Hepatocyte (in vitro differentiated cells): Measurements from ENCODE around the gene APOLD1.

Experiments used
- EZH2 ChIP-seq: fragments of 200-600 bp; sonication (generic); IDR thresholded peaks from 2 replicates; pipeline ENCODE4 v1.6.1; 2016; ENCODE audit warnings: antibody characterized with exemption, mild to moderate bottlenecking, borderline replicate concordance
- TF ChIP-seq, protein P1 (sequence below): fragments of 200-600 bp; sonication (generic); IDR thresholded peaks from 2 replicates; pipeline ENCODE4 v1.5.1; 2016; ENCODE audit warnings: antibody characterized with exemption, mild to moderate bottlenecking; ENCODE audit not compliant: poor library complexity

DNA sequence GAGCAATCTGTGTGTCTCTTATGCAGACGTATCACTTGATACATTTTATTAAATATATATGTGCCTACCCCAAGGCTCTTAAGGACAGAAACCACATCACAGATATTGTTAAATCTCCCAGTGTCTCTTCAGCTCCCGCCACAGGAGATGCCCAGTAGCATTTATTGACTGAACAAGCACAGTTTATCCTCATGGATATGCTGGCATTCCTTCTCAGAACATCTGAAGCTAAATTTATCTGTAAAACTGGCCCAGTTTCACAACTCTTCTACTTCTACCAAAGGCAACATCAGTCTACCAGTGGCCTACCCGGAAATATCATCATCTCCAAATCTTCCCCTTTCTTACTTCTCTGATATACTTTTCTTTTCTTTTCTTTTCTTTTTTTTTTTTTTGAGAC lies 10.7 kb downstream of the APOLD1 start:
- TF ChIP-seq, protein P1, sequence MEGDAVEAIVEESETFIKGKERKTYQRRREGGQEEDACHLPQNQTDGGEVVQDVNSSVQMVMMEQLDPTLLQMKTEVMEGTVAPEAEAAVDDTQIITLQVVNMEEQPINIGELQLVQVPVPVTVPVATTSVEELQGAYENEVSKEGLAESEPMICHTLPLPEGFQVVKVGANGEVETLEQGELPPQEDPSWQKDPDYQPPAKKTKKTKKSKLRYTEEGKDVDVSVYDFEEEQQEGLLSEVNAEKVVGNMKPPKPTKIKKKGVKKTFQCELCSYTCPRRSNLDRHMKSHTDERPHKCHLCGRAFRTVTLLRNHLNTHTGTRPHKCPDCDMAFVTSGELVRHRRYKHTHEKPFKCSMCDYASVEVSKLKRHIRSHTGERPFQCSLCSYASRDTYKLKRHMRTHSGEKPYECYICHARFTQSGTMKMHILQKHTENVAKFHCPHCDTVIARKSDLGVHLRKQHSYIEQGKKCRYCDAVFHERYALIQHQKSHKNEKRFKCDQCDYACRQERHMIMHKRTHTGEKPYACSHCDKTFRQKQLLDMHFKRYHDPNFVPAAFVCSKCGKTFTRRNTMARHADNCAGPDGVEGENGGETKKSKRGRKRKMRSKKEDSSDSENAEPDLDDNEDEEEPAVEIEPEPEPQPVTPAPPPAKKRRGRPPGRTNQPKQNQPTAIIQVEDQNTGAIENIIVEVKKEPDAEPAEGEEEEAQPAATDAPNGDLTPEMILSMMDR = no peak
- TF ChIP-seq EZH2 = no peak
